ENCODE measurements around the gene LRP10. TPM values are rescaled to one million over a fixed set of nuclear protein-coding genes. Genes with fewer than 3 reads are reported as not detected.

The LRP10 gene
- polyA plus RNA-seq, 2 of the 4 experiments (the other 2 are of a cell fraction) = 57.2 to 74.3 TPM

GRCh38 chr14:22865424-22866405 lies 5.8 kb upstream of the LRP10 start:
- ChIA-PET POLR2A (no interaction called here), CTCF (interaction anchor here (0.6 to 15.1 kb wide), 12 partner anchors 9 to 310 kb away, joined by 3 to 146 read pairs (median 6); no protein-coding TSS in a partner anchor)
- DNase-seq (ENCODE audit: low read depth in 1 of 2, low spot score in 1 of 2) = no peak
- H3K4me2 ChIP-seq = no peak overlapping the region
- H3K9me3 ChIP-seq = peaks cover 16% of the 10 kb centered on the region
- no peak overlapping the region for H3K27ac ChIP-seq
- H3K4me3 ChIP-seq = no peak overlapping the region
- ATAC-seq = peak; percentile 52 to 56; a peak in 4 of 6 replicates
- TF ChIP-seq CHD4 (IDR thresholded peaks at IDR 0.05; ENCODE audit: borderline replicate concordance) = no peak
- FAIRE-seq = no peak
- WGBS (ENCODE audit: missing lambda C conversion rate) = 64% methylated on average over 6 of the region's 6 CpGs
- peaks cover 12% of the 10 kb centered on the region for H3K4me1 ChIP-seq

DNA sequence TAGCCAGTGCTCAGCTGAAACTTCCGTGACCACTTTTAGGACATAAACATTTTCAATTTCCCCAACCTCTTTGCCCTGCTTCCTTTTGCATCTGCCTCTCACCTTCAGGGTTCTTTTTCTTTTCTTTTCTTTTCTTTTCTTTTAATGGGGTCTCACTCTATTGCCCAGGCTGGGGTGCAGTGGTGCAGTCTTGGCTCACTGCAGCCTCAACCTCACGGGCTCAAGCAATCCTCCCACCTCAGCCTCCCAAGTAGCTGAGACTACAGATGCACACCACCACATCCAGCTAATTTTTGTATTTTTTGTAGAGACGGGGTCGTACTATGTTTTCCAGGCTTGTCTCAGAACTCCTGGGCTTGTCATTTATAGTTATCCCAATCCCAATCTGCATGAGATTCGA lies 4.7 kb upstream of the LRP10 start:
- FAIRE-seq (no peak), DNase-seq (ENCODE audit: low read depth in 1 of 2, low spot score in 1 of 2) (no peak), ATAC-seq (no peak)
- CTCF ChIA-PET = interaction anchor here (0.7 to 15.1 kb wide), 8 partner anchors 8 to 310 kb away, joined by 3 to 146 read pairs (median 5); no protein-coding TSS in a partner anchor
- Histone ChIP-seq H3K9me3 (peaks cover 5% of the 10 kb centered on the region), H3K4me1 (peaks cover 14% of the 10 kb centered on the region), H3K4me3 (no peak overlapping the region), H3K27ac (no peak overlapping the region), H3K4me2 (no peak overlapping the region)
- POLR2A ChIA-PET = no interaction called here
- 93% methylated on average over 5 of the region's 5 CpGs for WGBS (ENCODE audit: missing lambda C conversion rate)
- TF ChIP-seq POLR2A (IDR thresholded peaks at IDR 0.05; ENCODE audit: low read length) = no peak
- TF ChIP-seq CHD4 (IDR thresholded peaks at IDR 0.05; ENCODE audit: borderline replicate concordance) = no peak
- no peak for TF ChIP-seq RNF2 (IDR thresholded peaks at IDR 0.05; ENCODE audit: borderline replicate concordance, low read depth)
- no peak for TF ChIP-seq ZNF302 (CRISPR knock-in tag; IDR thresholded peaks at IDR 0.05)
- no peak for TF ChIP-seq MAZ (IDR thresholded peaks at IDR 0.05; ENCODE audit: borderline replicate concordance, low read depth, low read length)

DNA sequence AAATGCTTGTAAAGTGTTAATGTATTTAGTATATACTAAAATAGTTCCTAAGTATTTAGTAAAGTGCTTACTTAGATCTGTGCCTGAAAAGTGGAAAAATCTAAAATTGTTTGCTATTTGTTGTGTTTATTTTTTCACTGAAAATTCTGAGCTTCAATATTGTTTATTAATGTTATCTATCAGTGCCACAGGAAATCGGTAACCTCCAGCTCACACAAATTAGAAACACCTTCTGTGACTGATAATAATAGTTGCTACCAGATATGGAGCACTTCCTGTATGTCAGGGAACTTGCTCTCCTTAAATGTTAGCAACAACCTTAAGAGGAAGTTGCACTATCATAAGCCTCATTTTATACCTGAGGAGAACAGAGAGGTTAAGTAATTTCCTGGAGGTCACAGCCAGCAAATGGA lies 723 bp upstream of the LRP10 start:
- Histone ChIP-seq H3K4me3 (peak overlapping the region; percentile 78), H3K4me1 (peaks cover 21% of the 10 kb centered on the region), H3K27ac (peak overlapping the region; percentile 94 to 98), H3K4me2 (peak overlapping the region; percentile 81), H3K9me3 (no peaks in the 10 kb centered on the region)
- POLR2A ChIA-PET = interaction anchor here (0.7 to 3.1 kb wide), 8 partner anchors 12 to 281 kb away, joined by 3 to 12 read pairs (median 4); partner anchors contain the start of genes DAD1, OXA1L, PRMT5 and RBM23
- DNase-seq (ENCODE audit: low read depth in 1 of 2, low spot score in 1 of 2) (no peak), FAIRE-seq (no peak), ATAC-seq (peak in 1 of 2 experiments; percentile 25; a peak in 3 of 6 replicates)
- 3% methylated on average over 1 of the region's 1 CpG for WGBS (ENCODE audit: missing lambda C conversion rate)
- CTCF ChIA-PET = interaction anchor here (0.8 to 23.1 kb wide), 8 partner anchors 10 to 315 kb away, joined by 3 to 368 read pairs (median 34); partner anchors contain the start of gene REM2
- TF ChIP-seq RFX5 (IDR thresholded peaks at IDR 0.05) (no peak), POLR2AphosphoS2 (conservative IDR thresholded peaks at IDR 0.05; ENCODE audit: low read length) (no peak), ZFP36 (IDR thresholded peaks at IDR 0.05; ENCODE audit: borderline replicate concordance, partially characterized antibody) (peak; percentile 76), MAZ (IDR thresholded peaks at IDR 0.05; ENCODE audit: borderline replicate concordance, low read depth, low read length) (no peak)
- TF ChIP-seq, protein P1, sequence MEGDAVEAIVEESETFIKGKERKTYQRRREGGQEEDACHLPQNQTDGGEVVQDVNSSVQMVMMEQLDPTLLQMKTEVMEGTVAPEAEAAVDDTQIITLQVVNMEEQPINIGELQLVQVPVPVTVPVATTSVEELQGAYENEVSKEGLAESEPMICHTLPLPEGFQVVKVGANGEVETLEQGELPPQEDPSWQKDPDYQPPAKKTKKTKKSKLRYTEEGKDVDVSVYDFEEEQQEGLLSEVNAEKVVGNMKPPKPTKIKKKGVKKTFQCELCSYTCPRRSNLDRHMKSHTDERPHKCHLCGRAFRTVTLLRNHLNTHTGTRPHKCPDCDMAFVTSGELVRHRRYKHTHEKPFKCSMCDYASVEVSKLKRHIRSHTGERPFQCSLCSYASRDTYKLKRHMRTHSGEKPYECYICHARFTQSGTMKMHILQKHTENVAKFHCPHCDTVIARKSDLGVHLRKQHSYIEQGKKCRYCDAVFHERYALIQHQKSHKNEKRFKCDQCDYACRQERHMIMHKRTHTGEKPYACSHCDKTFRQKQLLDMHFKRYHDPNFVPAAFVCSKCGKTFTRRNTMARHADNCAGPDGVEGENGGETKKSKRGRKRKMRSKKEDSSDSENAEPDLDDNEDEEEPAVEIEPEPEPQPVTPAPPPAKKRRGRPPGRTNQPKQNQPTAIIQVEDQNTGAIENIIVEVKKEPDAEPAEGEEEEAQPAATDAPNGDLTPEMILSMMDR (IDR thresholded peaks at IDR 0.05) = no peak

- WGBS (ENCODE audit: missing lambda C conversion rate) = 1% methylated on average over 22 of the region's 45 CpGs
- peak; percentile 72 to 82 for ATAC-seq
- H3K4me3 ChIP-seq = peak overlapping the region; percentile 78
- POLR2A ChIA-PET = interaction anchor here (0.6 to 3.1 kb wide), 10 partner anchors 10 to 300 kb away, joined by 3 to 12 read pairs (median 4); partner anchors contain the start of genes OXA1L, PRMT5 and REM2
- peaks cover 21% of the 10 kb centered on the region for H3K4me1 ChIP-seq
- H3K27ac ChIP-seq = peak overlapping the region; percentile 94 to 98
- CTCF ChIA-PET = interaction anchor here (0.6 to 23.1 kb wide), 39 partner anchors 12 to 319 kb away, joined by 3 to 368 read pairs (median 4); partner anchors contain the start of genes AJUBA, MMP14, PRMT5 and RBM23
- H3K4me2 ChIP-seq = peak overlapping the region; percentile 81
- H3K9me3 ChIP-seq = no peaks in the 10 kb centered on the region
- DNase-seq (ENCODE audit: low read depth in 1 of 2, low spot score in 1 of 2) = peak; percentile 87 to 90
- no peak for FAIRE-seq
- TF ChIP-seq, protein P2, sequence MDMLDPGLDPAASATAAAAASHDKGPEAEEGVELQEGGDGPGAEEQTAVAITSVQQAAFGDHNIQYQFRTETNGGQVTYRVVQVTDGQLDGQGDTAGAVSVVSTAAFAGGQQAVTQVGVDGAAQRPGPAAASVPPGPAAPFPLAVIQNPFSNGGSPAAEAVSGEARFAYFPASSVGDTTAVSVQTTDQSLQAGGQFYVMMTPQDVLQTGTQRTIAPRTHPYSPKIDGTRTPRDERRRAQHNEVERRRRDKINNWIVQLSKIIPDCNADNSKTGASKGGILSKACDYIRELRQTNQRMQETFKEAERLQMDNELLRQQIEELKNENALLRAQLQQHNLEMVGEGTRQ (IDR thresholded peaks at IDR 0.05) = no peak
- TF ChIP-seq, protein P3, sequence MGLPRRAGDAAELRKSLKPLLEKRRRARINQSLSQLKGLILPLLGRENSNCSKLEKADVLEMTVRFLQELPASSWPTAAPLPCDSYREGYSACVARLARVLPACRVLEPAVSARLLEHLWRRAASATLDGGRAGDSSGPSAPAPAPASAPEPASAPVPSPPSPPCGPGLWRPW (IDR thresholded peaks at IDR 0.05) = no peak
- TF ChIP-seq JUNB (IDR thresholded peaks at IDR 0.05) (no peak), RFX5 (IDR thresholded peaks at IDR 0.05) (no peak), MAFK (IDR thresholded peaks at IDR 0.05; ENCODE audit: partially characterized antibody) (peak; percentile 26), HOXB13 (CRISPR knock-in tag; IDR thresholded peaks at IDR 0.05; ENCODE audit: low read depth) (no peak), CHD4 (IDR thresholded peaks at IDR 0.05; ENCODE audit: borderline replicate concordance) (no peak), POLR2A (IDR thresholded peaks at IDR 0.05; ENCODE audit: low read length) (0 out of 2 replicates have a peak, but pooled peaks have one; percentile 24), JUN (IDR thresholded peaks at IDR 0.05) (peak in 1 of 2 experiments; percentile 51; a peak in 2 of 5 replicates), KDM5A (IDR thresholded peaks at IDR 0.05) (0 out of 2 replicates have a peak, but pooled peaks have one; percentile 17), SMC3 (IDR thresholded peaks at IDR 0.05) (peak; percentile 57), BHLHE40 (IDR thresholded peaks at IDR 0.05; ENCODE audit: low read depth, low read length) (no peak), KDM1A (IDR thresholded peaks at IDR 0.05; ENCODE audit: low read depth) (0 out of 2 replicates have a peak, but pooled peaks have one; percentile 29)
- TF ChIP-seq, protein P1 (IDR thresholded peaks at IDR 0.05) = peak; percentile 91
Observed at GRCh38 chr14:22872033-22872832, 693 bp downstream of the LRP10 start.

Data from A549 (cell line).